GM19463 (cell line): ENCODE results near the gene SYCP2.

Source experiments
- ATAC-seq: cut with Tn5 transposase; IDR thresholded peaks from one replicate; pipeline ENCODE4 v1.9.1; 2021; ENCODE audit warnings: mild to moderate bottlenecking, moderate library complexity; ENCODE audit not compliant: unreplicated experiment

Gene SYCP2

DNA sequence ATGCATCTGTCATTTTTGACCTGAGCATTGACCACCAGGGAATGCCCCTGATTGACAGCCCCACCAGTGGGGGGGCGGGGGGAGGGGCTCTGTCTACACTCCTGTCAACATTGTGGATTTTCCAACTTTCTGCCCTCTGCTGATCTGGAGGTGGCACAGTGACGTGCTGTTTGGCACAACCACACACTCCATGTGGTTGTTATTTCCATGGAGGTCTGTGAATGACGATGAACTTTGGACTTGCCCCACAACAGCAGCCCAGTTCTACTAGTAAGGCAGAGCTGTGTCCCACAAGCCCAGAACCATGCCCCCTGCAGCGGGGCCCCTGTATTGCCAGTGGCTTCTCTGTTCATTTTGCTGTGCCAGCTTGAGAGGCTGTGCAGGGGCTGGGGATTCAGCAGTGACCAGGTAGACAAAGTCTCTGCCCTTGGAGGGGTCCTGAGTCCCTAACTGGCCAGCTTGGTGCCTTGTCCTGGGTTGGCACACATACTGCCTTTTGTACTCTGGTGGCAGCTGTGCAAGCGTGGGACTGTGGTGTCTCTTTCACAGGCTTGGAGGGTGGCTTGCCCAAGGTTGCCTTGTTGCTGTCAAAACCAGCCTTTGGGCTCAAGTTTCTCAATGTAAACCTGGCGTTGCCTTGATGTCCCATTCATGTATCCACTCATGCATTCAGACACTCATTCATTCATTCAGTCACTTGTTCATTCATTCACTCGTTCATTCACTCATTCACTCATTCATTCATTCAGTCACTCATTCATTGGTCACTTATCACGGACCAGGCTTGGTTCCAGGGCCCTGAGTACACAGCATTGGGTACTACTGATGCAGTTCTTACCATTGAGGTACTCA is 108.5 kb downstream of the SYCP2 start:
- no peak for ATAC-seq

DNA sequence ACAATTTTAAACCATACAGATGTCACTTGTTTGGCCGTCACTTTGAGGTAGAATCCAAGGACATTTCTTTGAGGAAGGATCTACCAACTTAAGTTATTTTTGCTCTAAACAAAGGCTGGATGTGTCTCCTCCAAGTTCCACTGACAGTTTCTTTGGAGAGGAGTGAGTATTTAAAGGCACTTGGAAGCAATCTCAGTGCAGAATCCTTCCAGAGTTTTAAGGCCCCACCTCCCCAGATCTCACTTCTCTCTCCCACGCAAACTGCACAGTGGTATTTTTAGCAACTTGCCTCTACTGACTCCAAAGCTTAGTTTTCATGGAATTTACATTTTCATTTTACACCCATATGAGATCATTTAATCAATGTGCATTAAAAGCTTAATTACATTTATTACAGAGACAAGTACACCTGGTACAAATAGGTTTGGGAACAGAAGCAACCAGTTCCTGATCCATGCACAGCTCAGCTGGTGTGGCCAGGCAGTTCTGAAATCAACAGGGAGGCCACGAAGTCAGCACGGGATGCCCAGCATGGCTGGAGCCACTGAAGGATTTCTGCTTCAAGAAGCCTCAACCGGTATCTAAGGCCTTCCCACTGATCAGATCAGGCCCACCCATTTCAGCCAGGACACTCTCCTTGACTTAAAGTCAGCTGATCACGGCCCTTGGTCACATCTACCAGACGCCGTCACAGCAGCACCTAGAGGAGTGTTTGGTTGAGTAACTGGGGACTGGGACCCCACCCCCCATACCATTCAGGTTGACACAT is 109.8 kb downstream of the SYCP2 start:
- ATAC-seq, result no peak

DNA sequence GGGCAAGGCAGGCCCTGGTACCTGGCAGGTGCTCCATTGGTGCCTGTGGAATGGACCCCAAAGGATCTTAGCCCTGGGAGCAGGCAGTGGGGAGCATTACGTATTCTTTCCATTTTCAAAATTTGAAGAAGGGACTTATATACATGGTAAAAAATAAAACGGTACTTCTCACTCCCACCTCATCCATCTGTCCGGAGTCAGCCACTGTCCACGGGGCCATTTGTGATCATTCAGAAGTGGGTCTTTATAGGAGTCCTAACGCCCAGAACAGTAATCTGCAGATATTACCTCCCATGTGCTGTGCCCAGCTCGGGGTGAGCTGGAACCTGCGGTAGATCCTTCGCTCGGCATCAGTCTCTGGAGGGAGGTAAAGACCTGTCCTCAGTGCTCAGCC is 110.4 kb downstream of the SYCP2 start:
- no peak for ATAC-seq

GRCh38 chr20:59822291-59823029 is 111.0 kb downstream of the SYCP2 start:
- ATAC-seq, result no peak

DNA sequence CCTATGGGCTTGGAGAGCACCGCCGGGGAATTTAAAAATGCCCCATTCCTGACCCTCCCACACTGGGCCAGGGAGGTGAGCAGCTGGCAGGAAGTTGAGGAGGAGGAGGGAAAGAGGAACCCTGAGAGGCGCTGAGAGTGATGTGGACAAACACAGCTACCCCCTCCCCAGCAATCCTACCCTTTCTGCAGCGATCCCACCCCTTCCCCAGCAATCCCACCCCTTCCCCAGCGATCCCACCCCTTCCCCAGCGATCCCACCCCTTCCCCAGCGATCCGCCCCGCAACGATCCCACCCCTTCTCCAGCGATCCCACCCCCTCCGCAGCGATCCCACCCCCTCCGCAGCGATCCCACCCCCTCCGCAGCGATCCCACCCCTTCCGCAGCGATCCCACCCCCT is 111.6 kb downstream of the SYCP2 start:
- no peak for ATAC-seq

GRCh38 chr20:59821201-59821600 is 112.2 kb downstream of the SYCP2 start:
- ATAC-seq, result no peak

DNA sequence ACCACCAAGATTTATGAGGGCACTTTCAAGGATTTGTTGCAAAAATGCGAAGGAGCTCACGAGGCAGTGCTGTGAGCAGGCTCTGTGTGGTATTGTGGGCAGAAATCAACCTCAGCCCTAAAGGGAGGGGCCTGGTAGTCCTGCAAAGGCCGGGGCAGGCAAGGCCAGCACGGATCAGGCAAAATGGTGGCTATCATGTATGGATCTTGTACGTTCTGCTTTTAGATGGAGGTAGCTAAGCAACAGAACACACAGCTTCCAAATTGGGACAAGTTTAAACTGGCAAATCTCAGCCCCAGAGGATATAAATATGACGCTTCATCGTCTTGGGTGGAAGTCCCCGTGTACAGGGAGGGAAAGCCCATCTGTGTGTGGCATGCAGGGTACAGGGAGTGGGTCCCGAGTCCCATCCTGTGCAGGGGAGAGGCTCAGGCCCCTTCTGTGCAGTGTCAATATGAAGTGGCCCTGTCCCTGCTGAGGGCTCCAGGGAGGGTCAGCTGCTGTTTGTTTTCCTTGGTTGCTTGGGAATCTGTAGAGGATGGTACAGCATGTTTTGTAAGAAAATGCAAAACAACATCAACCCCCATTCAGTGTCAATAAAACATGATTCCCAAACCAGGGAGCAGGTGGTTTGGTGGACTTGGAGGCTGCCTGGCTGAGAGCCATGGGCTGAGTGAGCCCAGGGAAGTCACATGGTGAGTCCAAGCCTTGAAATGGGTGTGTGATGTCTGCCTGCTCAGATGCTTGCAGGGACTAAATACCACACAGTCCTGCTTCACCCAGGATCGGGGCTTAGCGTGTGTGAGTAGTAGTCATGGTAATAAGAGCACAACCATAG is 113.0 kb downstream of the SYCP2 start:
- ATAC-seq, result no peak

- ATAC-seq, result no peak
Observed at GRCh38 chr20:59819496-59820203, 113.8 kb downstream of the SYCP2 start.

DNA sequence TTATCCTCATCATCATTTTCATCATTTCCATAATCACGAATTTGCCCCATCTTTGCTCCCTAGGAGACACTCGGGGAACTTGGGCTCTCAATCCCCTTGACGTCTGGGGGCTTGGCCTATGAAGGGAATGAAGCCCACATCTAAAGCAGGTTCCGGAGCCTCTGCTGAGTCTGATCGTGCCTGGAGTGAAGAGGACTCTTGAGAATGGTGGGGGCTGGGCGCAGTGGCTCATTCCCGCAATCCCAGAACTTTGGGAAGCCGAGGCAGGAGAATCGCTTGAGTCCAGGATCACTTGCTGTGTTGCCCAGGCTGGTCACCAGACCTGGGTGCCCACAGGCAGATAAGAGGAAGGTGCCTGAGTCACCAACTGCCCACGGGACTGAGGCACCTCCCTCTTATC is 114.5 kb downstream of the SYCP2 start:
- no peak for ATAC-seq

- ATAC-seq, result no peak
Observed at GRCh38 chr20:59817846-59818615, 115.4 kb downstream of the SYCP2 start.

DNA sequence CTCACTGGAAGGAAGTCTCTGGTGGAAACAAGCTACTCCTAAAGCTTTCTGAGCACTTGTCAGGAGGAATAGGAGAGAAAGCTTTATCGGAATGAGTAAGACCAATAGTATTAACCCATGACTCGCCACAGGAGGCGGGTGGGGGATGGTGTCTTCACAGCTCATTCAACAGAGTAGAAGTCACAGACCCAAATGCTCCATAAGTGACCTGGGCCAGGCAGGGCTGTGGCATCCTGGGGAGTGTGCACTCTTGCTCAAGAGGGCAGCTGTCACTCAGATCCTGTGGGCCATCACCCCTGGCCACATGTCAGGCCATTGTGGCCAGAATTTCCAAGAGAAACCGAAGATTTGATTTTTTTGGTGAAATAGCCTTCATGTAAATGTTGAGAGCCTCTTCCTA is 116.0 kb downstream of the SYCP2 start:
- no peak for ATAC-seq

- no peak for ATAC-seq
Observed at GRCh38 chr20:59816146-59816738, 117.2 kb downstream of the SYCP2 start.

GRCh38 chr20:59814840-59815340 is 118.5 kb downstream of the SYCP2 start:
- no peak for ATAC-seq

- ATAC-seq, result no peak
Observed at GRCh38 chr20:59813948-59814839, 119.2 kb downstream of the SYCP2 start.
